Gastrocnemius medialis (tissue), 4 donors: ENCODE data around the gene ECM1. TPM values are rescaled to one million over a fixed set of nuclear protein-coding genes. Genes with fewer than 3 reads are reported as not detected.

Experiments
- ATAC-seq, 2 donors: fragments of 150-250 bp; one replicate each; pipeline ENCODE4 v1.9.1; 2016
- DNase-seq, 2 donors: peaks; one replicate each; pipeline ENCODE4 v3.0.0-alpha.2; 2019
- H3K27ac ChIP-seq, 4 donors: fragments of 200-600 bp; sonication (generic); 1 replicate in 1 of 4; 2 replicates in 3 of 4; pipeline ENCODE4 v1.5.1; 2016 to 2018; ENCODE audit warnings: mild to moderate bottlenecking in 2 of 4, moderate library complexity in 1 of 4
- H3K27me3 ChIP-seq, 3 donors: fragments of 200-600 bp; sonication (generic) in 2 of 3; 1 replicate in 1 of 3; 2 replicates in 2 of 3; pipeline versions ENCODE4 v1.5.1 to v1.6.0; 2016 to 2019; ENCODE audit warnings: mild to moderate bottlenecking in 1 of 3, moderate library complexity in 1 of 3
- H3K36me3 ChIP-seq, 2 donors: fragments of 200-600 bp; sonication (generic) in 1 of 2; one replicate each; pipeline ENCODE4 v1.5.1; 2017 to 2018
- H3K4me1 ChIP-seq, 2 donors: fragments of 200-600 bp; sonication (generic) in 1 of 2; one replicate each; pipeline ENCODE4 v1.5.1; 2016 to 2017; ENCODE audit warnings: mild to moderate bottlenecking in 2 of 2
- H3K4me3 ChIP-seq, 4 donors: fragments of 200-600 bp; sonication (generic) in 3 of 4; 1 replicate in 1 of 4; 2 replicates in 3 of 4; pipeline ENCODE4 v1.5.1; 2016 to 2019; ENCODE audit warnings: mild to moderate bottlenecking in 2 of 4
- H3K9me3 ChIP-seq, 3 donors: fragments of 200-600 bp; sonication (generic) in 2 of 3; 1 replicate in 1 of 3; 2 replicates in 2 of 3; pipeline ENCODE4 v1.5.1; 2016 to 2019
- POLR2A ChIP-seq, 2 donors: fragments of 450-650 bp; IDR thresholded peaks; one replicate each; pipeline ENCODE4 v1.6.1; 2017; ENCODE audit warnings: antibody characterized with exemption in 2 of 2, mild to moderate bottlenecking in 2 of 2, moderate library complexity in 2 of 2
- in situ Hi-C, 4 donors: fragments of 200-750 bp; cut with MboI; loops; one replicate each; pipeline versions ENCODE4 v1.15.0 to v1.8.0; 2017; ENCODE audit warnings: low sequenced_read_pairs in 4 of 4
- intact Hi-C: fragments of 100-400 bp; cut with DNase I; formaldehyde crosslinking; loops from one replicate; pipeline ENCODE4 v1.15.1; 2023; ENCODE audit warnings: low total_unique reads
- total RNA-seq, 4 donors: library from RNA; depleted of rRNA; stranded (reverse); fragments of >200 nt; gene quantifications; one replicate each; pipeline versions ENCODE4 v1.1.0 to v1.2.3, GENCODE V29; 2016
- TF ChIP-seq, protein P1 (sequence below), 5 experiments: fragments of 450-650 bp in 3 of 5; fragments of 200-600 bp in 2 of 5; sonication (generic) in 2 of 5; IDR thresholded peaks in 4 of 5; conservative IDR thresholded peaks in 1 of 5; 1 replicate in 4 of 5; 2 replicates in 1 of 5; pipeline ENCODE4 v1.5.1; 2016 to 2019; ENCODE audit warnings: antibody characterized with exemption in 5 of 5, mild to moderate bottlenecking in 3 of 5, moderate library complexity in 3 of 5

ECM1 gene
- 1 to 10 TPM; 1.5 to 8.5 (median 5.6) TPM for total RNA-seq

DNA sequence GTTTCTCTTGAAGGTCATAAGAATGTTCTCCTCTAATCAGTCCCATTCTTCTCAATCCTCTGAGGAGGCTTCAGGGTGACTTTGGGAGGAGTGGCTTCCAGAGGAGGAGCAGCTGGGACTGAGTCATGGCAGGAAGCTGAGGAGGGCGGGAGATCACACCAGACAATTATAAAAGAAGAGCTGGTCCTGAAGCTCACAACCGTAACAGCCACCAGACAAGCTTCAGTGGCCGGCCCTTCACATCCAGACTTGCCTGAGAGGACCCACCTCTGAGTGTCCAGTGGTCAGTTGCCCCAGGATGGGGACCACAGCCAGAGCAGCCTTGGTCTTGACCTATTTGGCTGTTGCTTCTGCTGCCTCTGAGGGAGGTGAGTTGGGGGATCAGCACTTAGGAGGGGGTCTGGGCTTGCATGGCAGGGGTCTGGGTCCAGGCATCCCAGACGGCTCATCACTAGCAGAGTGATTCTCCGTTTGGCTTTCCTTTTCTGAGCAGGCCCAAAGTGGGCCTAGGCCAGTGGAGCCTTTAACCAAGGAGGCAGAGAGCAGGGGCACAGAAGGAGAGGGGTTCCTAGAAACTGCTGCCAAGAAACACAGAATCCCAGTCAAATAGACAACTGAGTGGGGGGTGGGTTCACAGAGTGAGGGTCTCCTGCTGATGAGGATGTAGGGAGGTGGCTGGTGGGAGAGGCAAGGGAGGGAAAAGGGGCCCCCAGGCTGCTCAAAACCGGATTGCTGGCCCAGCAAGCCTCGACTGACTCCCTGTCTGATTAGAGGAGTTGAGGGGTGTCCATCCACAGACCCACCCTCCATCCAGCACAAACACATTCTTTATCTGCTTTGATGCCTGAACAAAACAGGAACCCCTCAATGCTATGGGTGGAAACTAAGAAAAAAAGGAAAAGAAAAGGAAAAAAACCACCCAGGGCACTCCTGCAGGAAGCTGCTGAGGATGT, at the start of gene ECM1:
Gene ECM1, plus strand, starts transcription at position 198 of the 953 bp plus-strand sequence. Its CDS starts 101 bp downstream, at position 299.
- Histone ChIP-seq H3K36me3 (peaks cover 0 to 36% of the 10 kb centered on the region in 2 donors), H3K27ac (peak within 1 kb of the TSS; percentile 63 to 76 (median 71)), H3K4me3 (peak within 1 kb of the TSS in 3 of 4 donors; percentile 19 to 33 (median 21))

DNA sequence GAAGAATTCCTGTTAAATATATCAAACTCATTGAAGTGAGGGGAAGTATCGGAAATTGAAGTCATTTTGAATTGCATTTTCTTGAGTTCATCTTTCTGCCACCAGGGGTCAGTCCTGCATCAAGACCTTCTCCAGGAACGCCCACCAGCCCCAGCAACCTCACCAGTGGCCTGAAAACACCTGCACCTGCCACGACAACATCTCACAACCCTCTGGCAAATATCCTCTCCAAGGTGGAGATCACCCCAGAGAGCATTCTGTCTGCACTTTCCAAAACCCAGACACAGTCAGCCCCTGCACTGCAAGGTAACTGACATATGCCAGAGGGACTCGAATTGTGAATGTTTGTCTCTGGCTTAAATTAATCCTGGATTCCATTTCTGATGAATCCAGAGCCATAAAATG, 43.5 kb upstream of the ECM1 start:
- Histone ChIP-seq H3K27ac (peak overlapping the region in 1 of 4 donors; percentile 37), H3K36me3 (peaks cover 0 to 49% of the 10 kb centered on the region in 2 donors), H3K4me3 (no peak overlapping the region), H3K27me3 (no peaks in the 10 kb centered on the region), H3K4me1 (peaks cover 0 to 9% of the 10 kb centered on the region in 2 donors), H3K9me3 (no peaks in the 10 kb centered on the region)
- in situ Hi-C loops (loop anchor here (5.0 to 10.0 kb wide), 3 partner anchors 68 to 150 kb away; no protein-coding TSS in a partner anchor), intact Hi-C loops (loop anchor here (1.0 kb wide), 2 partner anchors 68 to 96 kb away; no protein-coding TSS in a partner anchor)
- DNase-seq (peak; percentile 25 to 54), ATAC-seq (peak; percentile 48 to 73)
- TF ChIP-seq, protein P1, sequence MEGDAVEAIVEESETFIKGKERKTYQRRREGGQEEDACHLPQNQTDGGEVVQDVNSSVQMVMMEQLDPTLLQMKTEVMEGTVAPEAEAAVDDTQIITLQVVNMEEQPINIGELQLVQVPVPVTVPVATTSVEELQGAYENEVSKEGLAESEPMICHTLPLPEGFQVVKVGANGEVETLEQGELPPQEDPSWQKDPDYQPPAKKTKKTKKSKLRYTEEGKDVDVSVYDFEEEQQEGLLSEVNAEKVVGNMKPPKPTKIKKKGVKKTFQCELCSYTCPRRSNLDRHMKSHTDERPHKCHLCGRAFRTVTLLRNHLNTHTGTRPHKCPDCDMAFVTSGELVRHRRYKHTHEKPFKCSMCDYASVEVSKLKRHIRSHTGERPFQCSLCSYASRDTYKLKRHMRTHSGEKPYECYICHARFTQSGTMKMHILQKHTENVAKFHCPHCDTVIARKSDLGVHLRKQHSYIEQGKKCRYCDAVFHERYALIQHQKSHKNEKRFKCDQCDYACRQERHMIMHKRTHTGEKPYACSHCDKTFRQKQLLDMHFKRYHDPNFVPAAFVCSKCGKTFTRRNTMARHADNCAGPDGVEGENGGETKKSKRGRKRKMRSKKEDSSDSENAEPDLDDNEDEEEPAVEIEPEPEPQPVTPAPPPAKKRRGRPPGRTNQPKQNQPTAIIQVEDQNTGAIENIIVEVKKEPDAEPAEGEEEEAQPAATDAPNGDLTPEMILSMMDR (IDR thresholded peaks at IDR 0.05 in 4 of 5, conservative IDR thresholded peaks at IDR 0.05 in 1 of 5), result peak; percentile 79 to 85 (median 81)
- no peak for TF ChIP-seq POLR2A (IDR thresholded peaks at IDR 0.05)

More for the DNA sequence above, at the start of gene ECM1:
- Histone ChIP-seq H3K9me3 (no peaks in the 10 kb centered on the region), H3K4me1 (peaks cover 0 to 7% of the 10 kb centered on the region in 2 donors), H3K27me3 (no peaks in the 10 kb centered on the region)
- peak; percentile 84 to 86 for ATAC-seq
- intact Hi-C loops, result no loop called here
- in situ Hi-C loops, result no loop called here
- peak; percentile 44 to 63 for DNase-seq
- TF ChIP-seq, protein P1 (IDR thresholded peaks at IDR 0.05 in 4 of 5, conservative IDR thresholded peaks at IDR 0.05 in 1 of 5), result no peak
- no peak for TF ChIP-seq POLR2A (IDR thresholded peaks at IDR 0.05)

DNA sequence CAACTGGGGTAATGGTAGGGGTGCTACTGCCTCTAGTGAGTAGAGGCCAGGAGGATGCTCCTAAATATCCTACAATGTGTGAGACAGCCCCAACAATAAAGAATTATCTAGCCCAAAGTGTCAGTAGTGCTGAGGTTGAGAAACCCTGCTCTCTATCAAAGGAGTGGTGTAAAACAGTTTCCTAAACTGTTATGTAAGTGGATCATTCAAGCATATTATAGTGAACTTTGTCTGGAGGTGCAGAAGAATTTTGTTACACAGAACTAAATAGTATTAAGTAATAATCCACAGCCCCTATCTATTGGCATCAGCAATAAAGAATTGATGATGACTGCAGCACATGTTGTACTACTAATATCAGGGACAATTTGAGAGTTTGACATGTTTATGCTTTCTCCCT, 40.9 kb upstream of the ECM1 start:
- H3K4me3 ChIP-seq, result no peak overlapping the region
- no peaks in the 10 kb centered on the region for H3K9me3 ChIP-seq
- TF ChIP-seq POLR2A (IDR thresholded peaks at IDR 0.05), result no peak
- TF ChIP-seq, protein P1 (IDR thresholded peaks at IDR 0.05 in 4 of 5, conservative IDR thresholded peaks at IDR 0.05 in 1 of 5), result no peak
- in situ Hi-C loops, result loop anchor here in 3 of 4 donors (10.0 kb wide), 2 partner anchors 68 to 148 kb away; no protein-coding TSS in a partner anchor
- intact Hi-C loops, result no loop called here
- peaks cover 0 to 48% of the 10 kb centered on the region in 2 donors for H3K36me3 ChIP-seq
- no peak overlapping the region for H3K27ac ChIP-seq
- no peaks in the 10 kb centered on the region for H3K27me3 ChIP-seq
- ATAC-seq (no peak), DNase-seq (no peak)
- peaks cover 0 to 9% of the 10 kb centered on the region in 2 donors for H3K4me1 ChIP-seq

DNA sequence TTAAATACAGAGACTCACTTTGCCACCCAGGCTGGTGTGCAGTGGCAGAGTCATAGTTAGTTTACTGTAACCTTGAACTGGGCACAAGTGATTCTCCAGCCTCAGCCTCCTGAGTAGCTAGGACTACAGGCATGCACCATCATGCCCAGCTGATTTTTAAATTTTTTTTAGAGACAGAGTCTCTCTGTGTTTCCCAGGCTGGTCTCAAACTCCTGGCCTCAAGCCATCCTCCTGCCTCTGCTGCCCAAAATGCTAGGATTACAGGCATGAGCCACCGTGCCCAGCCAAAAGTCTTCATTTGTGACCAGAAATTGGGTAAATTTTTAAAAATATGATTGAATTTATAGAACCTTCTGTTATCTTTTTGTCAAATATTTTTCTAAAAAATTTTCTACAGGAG, 38.6 kb upstream of the ECM1 start:
- ATAC-seq (no peak), DNase-seq (no peak)
- TF ChIP-seq, protein P1 (IDR thresholded peaks at IDR 0.05 in 4 of 5, conservative IDR thresholded peaks at IDR 0.05 in 1 of 5), result no peak
- TF ChIP-seq POLR2A (IDR thresholded peaks at IDR 0.05), result no peak
- Histone ChIP-seq H3K27me3 (no peaks in the 10 kb centered on the region), H3K9me3 (no peaks in the 10 kb centered on the region), H3K36me3 (peaks cover 0 to 49% of the 10 kb centered on the region in 2 donors), H3K27ac (peak overlapping the region in 3 of 4 donors; percentile 10 to 49 (median 35)), H3K4me1 (peaks cover 16 to 27% of the 10 kb centered on the region in 2 donors), H3K4me3 (no peak overlapping the region)
- intact Hi-C loops, result no loop called here
- in situ Hi-C loops, result loop anchor here in 3 of 4 donors (10.0 kb wide), 2 partner anchors 66 to 146 kb away; no protein-coding TSS in a partner anchor
